H54 (cell line): ENCODE results near the gene ZNF526.
A peak's percentile ranks its signal among the peaks of the same experiment; 100 is the strongest.

ENCODE experiments used
- DNase-seq: peaks from one replicate; pipeline ENCODE4 v3.0.0; 2011; ENCODE audit warnings: low spot score, mixed read lengths; ENCODE audit not compliant: insufficient read length
- FAIRE-seq: peaks from 3 replicates; lab custom pipeline; 2011; peaks lifted over from hg19 to GRCh38; lab: Jason Lieb, UNC
- POLR2A ChIP-seq: IDR thresholded peaks from 2 replicates; pipeline ENCODE4 v1.6.1; 2011; ENCODE audit warnings: low read depth, mild to moderate bottlenecking, low read length

Gene ZNF526

GRCh38 chr19:42219812-42220750 lies at the start of gene ZNF526:
Gene ZNF526, plus strand, starts transcription at chr19:42220312. Its CDS starts 4,092 bp downstream, at chr19:42224404.
- DNase-seq (peak; percentile 99), FAIRE-seq (peak; percentile 52)
- peak; percentile 64 for TF ChIP-seq POLR2A

- no peak for DNase-seq
- TF ChIP-seq POLR2A: no peak
- FAIRE-seq: no peak
Measured at GRCh38 chr19:42170715-42171114, 49.4 kb upstream of the ZNF526 start.

GRCh38 chr19:42172261-42172660 lies 47.9 kb upstream of the ZNF526 start:
- FAIRE-seq: no peak
- DNase-seq: no peak
- no peak for TF ChIP-seq POLR2A

GRCh38 chr19:42173695-42174094 lies 46.4 kb upstream of the ZNF526 start:
- no peak for TF ChIP-seq POLR2A
- DNase-seq (no peak), FAIRE-seq (no peak)

GRCh38 chr19:42174188-42174587 lies 45.9 kb upstream of the ZNF526 start:
- FAIRE-seq (no peak), DNase-seq (no peak)
- no peak for TF ChIP-seq POLR2A

GRCh38 chr19:42174958-42175734 lies 45.0 kb upstream of the ZNF526 start:
- no peak for TF ChIP-seq POLR2A
- FAIRE-seq (no peak), DNase-seq (no peak)

GRCh38 chr19:42175952-42176648 lies 44.0 kb upstream of the ZNF526 start:
- no peak for TF ChIP-seq POLR2A
- FAIRE-seq (no peak), DNase-seq (no peak)

GRCh38 chr19:42176649-42176989 lies 43.5 kb upstream of the ZNF526 start:
- TF ChIP-seq POLR2A: no peak
- DNase-seq (no peak), FAIRE-seq (no peak)

GRCh38 chr19:42176990-42177685 lies 43.0 kb upstream of the ZNF526 start:
- FAIRE-seq: no peak
- no peak for TF ChIP-seq POLR2A
- DNase-seq: peak; percentile 86

GRCh38 chr19:42177686-42178019 lies 42.5 kb upstream of the ZNF526 start:
- DNase-seq (no peak), FAIRE-seq (no peak)

GRCh38 chr19:42178791-42179674 lies 41.1 kb upstream of the ZNF526 start:
- FAIRE-seq: no peak
- no peak for DNase-seq
- TF ChIP-seq POLR2A: no peak

More at GRCh38 chr19:42177686-42178019, 42.5 kb upstream of the ZNF526 start:
- TF ChIP-seq POLR2A: no peak

- DNase-seq (peak; percentile 91), FAIRE-seq (peak; percentile 70)
- no peak for TF ChIP-seq POLR2A
Measured at GRCh38 chr19:42184401-42184861, 35.7 kb upstream of the ZNF526 start.
